Esophagus squamous epithelium (tissue), 5 donors: ENCODE data around the gene JDP2. TPM values are rescaled to one million over a fixed set of nuclear protein-coding genes. Genes with fewer than 3 reads are reported as not detected.

Source experiments
- DNase-seq: peaks from one replicate; lab custom pipeline; 2025; lab: John Stamatoyannopoulos, UW
- H3K27ac ChIP-seq, 4 donors: fragments of 200-600 bp; sonication (generic); one replicate each; pipeline ENCODE4 v1.5.1; 2016 to 2019; ENCODE audit warnings: mild to moderate bottlenecking in 1 of 4
- H3K27me3 ChIP-seq, 4 donors: fragments of 200-600 bp; sonication (generic); 1 replicate in 3 of 4; 2 replicates in 1 of 4; pipeline versions ENCODE4 v1.5.1 to v1.6.0; 2017 to 2021; ENCODE audit warnings: antibody characterized with exemption in 1 of 4
- H3K36me3 ChIP-seq, 3 donors: fragments of 200-600 bp; sonication (generic); one replicate each; pipeline ENCODE4 v1.5.1; 2016 to 2019
- H3K4me1 ChIP-seq, 3 donors: fragments of 200-600 bp; sonication (generic); one replicate each; pipeline ENCODE4 v1.5.1; 2017 to 2019
- H3K4me3 ChIP-seq, 4 donors: fragments of 200-600 bp; sonication (generic); 1 replicate in 3 of 4; 2 replicates in 1 of 4; pipeline ENCODE4 v1.5.1; 2016 to 2019; ENCODE audit warnings: mild to moderate bottlenecking in 2 of 4, moderate library complexity in 1 of 4
- H3K9me3 ChIP-seq, 3 donors: fragments of 200-600 bp; sonication (generic); one replicate each; pipeline ENCODE4 v1.5.1; 2016 to 2019
- POLR2A ChIP-seq, 4 donors: fragments of 450-650 bp; IDR thresholded peaks; one replicate each; pipeline ENCODE4 v1.6.1; 2017; ENCODE audit warnings: antibody characterized with exemption in 4 of 4, mild to moderate bottlenecking in 4 of 4, moderate library complexity in 3 of 4
- WGBS, 2 donors: methylation state at CpG; one replicate each; pipeline ENCODE4 v1.1.5; 2018; 5-methylcytosine and 5-hydroxymethylcytosine counted together
- intact Hi-C: fragments of 100-400 bp; cut with DNase I; formaldehyde crosslinking; loops from one replicate; pipeline ENCODE4 v1.15.0; 2022
- total RNA-seq, 4 donors: library from RNA; depleted of rRNA; stranded (reverse); fragments of >200 nt; gene quantifications; one replicate each; pipeline ENCODE4 v1.1.0, GENCODE V29; 2016
- TF ChIP-seq, protein P1 (sequence below), 6 experiments: fragments of 450-650 bp in 4 of 6; fragments of 200-600 bp in 2 of 6; sonication (generic) in 2 of 6; IDR thresholded peaks; one replicate each; pipeline ENCODE4 v1.5.1; 2016 to 2019; ENCODE audit warnings: antibody characterized with exemption in 6 of 6, mild to moderate bottlenecking in 4 of 6, moderate library complexity in 4 of 6
- donor health status: DM: yes; HTN: yes; CAD: no.

JDP2 gene
- total RNA-seq, 4 donors from 2014 or later, result 20.9 to 41.8 (median 36.9) TPM

DNA sequence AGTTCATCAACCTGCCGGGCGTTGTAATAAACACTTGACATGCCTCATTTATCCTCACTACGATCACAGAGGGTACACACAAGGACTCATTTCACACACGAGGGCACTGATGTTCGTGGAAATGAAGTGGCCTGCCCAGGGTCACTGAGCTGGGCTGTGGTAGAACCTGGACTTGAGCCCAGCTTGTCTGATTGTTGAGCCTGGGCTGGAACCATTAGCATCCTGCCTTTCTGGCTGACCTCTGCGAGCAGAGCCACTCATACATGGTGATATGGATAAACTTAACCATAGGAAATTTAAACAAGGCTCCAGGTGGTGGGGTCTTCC lies 16.6 kb upstream of the JDP2 start:
- Histone ChIP-seq H3K27me3 (no peaks in the 10 kb centered on the region), H3K4me3 (no peak overlapping the region), H3K9me3 (no peaks in the 10 kb centered on the region), H3K4me1 (peaks cover 0 to 14% (median 0%) of the 10 kb centered on the region in 3 donors), H3K36me3 (no peaks in the 10 kb centered on the region), H3K27ac (no peak overlapping the region)
- intact Hi-C loops, result no loop called here
- TF ChIP-seq, protein P1, sequence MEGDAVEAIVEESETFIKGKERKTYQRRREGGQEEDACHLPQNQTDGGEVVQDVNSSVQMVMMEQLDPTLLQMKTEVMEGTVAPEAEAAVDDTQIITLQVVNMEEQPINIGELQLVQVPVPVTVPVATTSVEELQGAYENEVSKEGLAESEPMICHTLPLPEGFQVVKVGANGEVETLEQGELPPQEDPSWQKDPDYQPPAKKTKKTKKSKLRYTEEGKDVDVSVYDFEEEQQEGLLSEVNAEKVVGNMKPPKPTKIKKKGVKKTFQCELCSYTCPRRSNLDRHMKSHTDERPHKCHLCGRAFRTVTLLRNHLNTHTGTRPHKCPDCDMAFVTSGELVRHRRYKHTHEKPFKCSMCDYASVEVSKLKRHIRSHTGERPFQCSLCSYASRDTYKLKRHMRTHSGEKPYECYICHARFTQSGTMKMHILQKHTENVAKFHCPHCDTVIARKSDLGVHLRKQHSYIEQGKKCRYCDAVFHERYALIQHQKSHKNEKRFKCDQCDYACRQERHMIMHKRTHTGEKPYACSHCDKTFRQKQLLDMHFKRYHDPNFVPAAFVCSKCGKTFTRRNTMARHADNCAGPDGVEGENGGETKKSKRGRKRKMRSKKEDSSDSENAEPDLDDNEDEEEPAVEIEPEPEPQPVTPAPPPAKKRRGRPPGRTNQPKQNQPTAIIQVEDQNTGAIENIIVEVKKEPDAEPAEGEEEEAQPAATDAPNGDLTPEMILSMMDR (IDR thresholded peaks at IDR 0.05), result no peak
- no peak for TF ChIP-seq POLR2A (IDR thresholded peaks at IDR 0.05)
- 59 to 67% methylated on average over 6 of the region's 6 CpGs for WGBS, 2 donors
- no peak for DNase-seq

DNA sequence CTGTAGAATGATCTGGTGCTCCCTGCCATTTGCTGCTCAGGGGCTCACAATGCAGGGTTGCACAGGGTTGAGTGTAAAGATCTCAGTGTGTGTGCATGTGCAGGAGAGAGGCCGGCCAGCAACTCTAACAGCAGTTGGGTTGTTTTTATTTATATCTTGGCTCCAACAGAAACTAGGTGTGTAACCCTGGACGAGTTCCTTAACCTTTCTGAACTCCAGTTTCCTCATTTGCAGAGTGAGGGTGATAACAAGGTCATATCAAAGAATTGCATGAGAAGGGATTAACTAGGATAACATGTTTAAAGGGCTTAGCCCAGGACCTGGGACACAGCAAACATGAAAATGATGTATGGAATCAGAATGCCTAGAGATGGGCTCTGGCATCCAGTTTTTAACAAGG lies 14.8 kb upstream of the JDP2 start:
- Histone ChIP-seq H3K27me3 (no peaks in the 10 kb centered on the region), H3K36me3 (no peaks in the 10 kb centered on the region), H3K4me3 (no peak overlapping the region), H3K9me3 (no peaks in the 10 kb centered on the region), H3K4me1 (peaks cover 0 to 25% (median 3%) of the 10 kb centered on the region in 3 donors), H3K27ac (no peak overlapping the region)
- WGBS, 2 donors, result 34 to 43% methylated on average over 2 of the region's 2 CpGs
- intact Hi-C loops, result no loop called here
- no peak for TF ChIP-seq POLR2A (IDR thresholded peaks at IDR 0.05)
- TF ChIP-seq, protein P1 (IDR thresholded peaks at IDR 0.05), result no peak
- DNase-seq, result no peak

DNA sequence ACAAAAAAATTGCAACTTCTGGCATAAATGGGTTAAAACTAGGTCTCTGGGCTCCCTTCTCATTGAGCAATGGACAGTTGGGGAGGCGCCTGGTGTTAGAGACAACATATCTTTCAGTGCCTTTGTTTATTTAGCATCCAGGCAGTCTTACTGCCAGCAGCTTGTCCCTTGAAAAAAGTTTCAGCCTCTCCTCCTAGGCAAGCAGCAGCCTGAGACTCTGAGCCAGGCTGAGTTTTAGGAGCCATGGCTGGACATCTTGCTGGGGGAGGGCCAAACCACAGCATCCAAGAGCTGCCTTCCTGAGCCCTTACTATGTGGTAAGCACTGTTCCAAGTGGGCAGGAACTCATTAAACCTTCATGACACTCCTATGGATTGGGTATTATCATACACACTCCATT lies 10.1 kb upstream of the JDP2 start:
- Histone ChIP-seq H3K9me3 (no peaks in the 10 kb centered on the region), H3K4me1 (peaks cover 8 to 48% (median 11%) of the 10 kb centered on the region in 3 donors), H3K27me3 (no peaks in the 10 kb centered on the region), H3K36me3 (no peaks in the 10 kb centered on the region), H3K27ac (peak overlapping the region in 2 of 4 donors; percentile 1 to 26), H3K4me3 (no peak overlapping the region)
- DNase-seq, result no peak
- WGBS, 2 donors, result 27 to 38% methylated on average over 1 of the region's 1 CpG
- TF ChIP-seq, protein P1 (IDR thresholded peaks at IDR 0.05), result no peak
- no peak for TF ChIP-seq POLR2A (IDR thresholded peaks at IDR 0.05)
- intact Hi-C loops, result no loop called here

DNA sequence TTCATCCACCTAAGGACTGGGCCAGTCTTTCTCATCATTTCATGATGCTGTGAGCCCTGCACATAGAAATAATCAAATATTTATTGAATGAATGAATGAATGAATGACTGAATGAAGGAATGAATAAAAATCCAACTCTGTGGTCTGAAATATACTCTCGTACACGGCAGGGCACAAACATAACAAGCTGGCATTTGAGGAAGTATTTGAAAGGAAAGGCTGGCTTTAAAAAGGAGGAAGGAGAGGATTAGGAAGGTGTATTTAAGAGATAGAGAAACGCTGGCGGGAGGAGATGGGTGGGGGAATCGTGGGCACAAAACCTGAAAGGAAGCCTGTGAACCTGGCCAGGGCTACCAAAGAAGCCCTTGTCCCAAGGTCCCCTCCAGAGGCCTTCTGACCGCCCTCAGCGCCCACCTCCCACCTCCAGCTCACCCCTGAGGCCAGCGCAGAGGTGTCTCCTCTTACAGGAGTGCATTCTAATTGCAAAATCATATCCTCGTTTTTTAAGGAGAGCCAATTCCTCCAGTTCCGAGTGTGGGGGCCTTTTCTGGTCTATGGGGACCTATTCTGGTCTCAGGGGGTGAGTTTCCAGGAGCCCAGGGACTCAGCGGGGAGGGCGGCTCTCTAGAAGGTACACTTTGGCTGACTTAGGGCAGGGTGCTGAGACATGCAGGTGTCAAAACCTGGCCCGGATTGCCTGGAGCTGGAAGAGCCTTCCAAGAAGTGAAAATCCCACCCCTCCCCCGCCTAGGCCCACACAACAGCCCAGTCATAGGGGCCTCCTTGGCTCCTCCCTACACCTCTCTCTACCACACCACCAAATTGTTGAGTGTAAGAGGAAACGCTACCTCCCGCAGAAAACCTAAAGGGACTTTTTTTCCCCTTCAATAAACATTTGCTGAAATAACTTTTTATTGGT lies 8.7 kb upstream of the JDP2 start:
- no peak for DNase-seq
- H3K27me3 ChIP-seq, result no peaks in the 10 kb centered on the region
- peaks cover 8 to 37% (median 11%) of the 10 kb centered on the region in 3 donors for H3K4me1 ChIP-seq
- TF ChIP-seq, protein P1 (IDR thresholded peaks at IDR 0.05), result no peak
- TF ChIP-seq POLR2A (IDR thresholded peaks at IDR 0.05), result no peak
- H3K36me3 ChIP-seq, result no peaks in the 10 kb centered on the region
- intact Hi-C loops, result no loop called here
- WGBS, 2 donors, result 15 to 37% methylated on average over 8 to 13 of the region's 16 CpGs
- H3K9me3 ChIP-seq, result no peaks in the 10 kb centered on the region
- H3K4me3 ChIP-seq, result peak overlapping the region; percentile 21 to 41 (median 36)
- peak overlapping the region in 3 of 4 donors; percentile 80 to 82 (median 82) for H3K27ac ChIP-seq

DNA sequence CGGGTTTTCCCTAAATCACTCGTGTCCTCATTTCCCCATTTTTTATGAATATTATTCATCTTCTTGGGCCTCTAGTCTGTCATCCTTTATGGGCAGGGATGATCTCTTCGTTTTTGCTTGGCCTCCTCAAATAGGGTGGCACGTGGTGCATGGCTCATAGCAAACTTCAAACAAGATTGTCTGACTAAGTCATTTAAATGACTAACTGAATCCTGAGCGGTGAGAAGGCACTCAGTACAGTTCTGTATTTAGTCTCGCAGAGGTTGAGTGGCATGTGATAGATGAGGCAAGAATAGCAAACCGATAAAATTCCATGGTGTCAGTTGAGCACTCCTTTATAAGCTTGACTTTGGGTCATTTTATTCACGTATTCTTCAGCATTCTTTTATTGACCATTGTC lies 5.7 kb upstream of the JDP2 start:
- Histone ChIP-seq H3K27ac (no peak overlapping the region), H3K4me1 (peaks cover 8 to 46% (median 15%) of the 10 kb centered on the region in 3 donors), H3K4me3 (no peak overlapping the region), H3K27me3 (no peaks in the 10 kb centered on the region), H3K9me3 (no peaks in the 10 kb centered on the region), H3K36me3 (no peaks in the 10 kb centered on the region)
- 48 to 51% methylated on average over 8 of the region's 8 CpGs for WGBS, 2 donors
- no peak for DNase-seq
- intact Hi-C loops, result no loop called here
- no peak for TF ChIP-seq POLR2A (IDR thresholded peaks at IDR 0.05)
- TF ChIP-seq, protein P1 (IDR thresholded peaks at IDR 0.05), result no peak
